Suprapubic skin (tissue), 3 donors: ENCODE measurements around the gene DSCAML1.

ENCODE experiments used
- CTCF ChIP-seq, 2 donors: fragments of 200-600 bp in 1 of 2; fragments of 450-650 bp in 1 of 2; sonication (generic) in 1 of 2; IDR thresholded peaks; one replicate each; pipeline ENCODE4 v1.5.1; 2016 to 2019; ENCODE audit warnings: antibody characterized with exemption in 2 of 2, mild to moderate bottlenecking in 1 of 2, moderate library complexity in 1 of 2
- EP300 ChIP-seq: sonication (generic); formaldehyde crosslinking; IDR thresholded peaks from one replicate; pipeline ENCODE4 v1.6.1; 2017; ENCODE audit warnings: antibody characterized with exemption

GRCh38 chr11:117838901-117839300, 41.9 kb upstream of the DSCAML1 start:
- TF ChIP-seq EP300 (no peak), CTCF (IDR thresholded peaks at IDR 0.05) (no peak)
